GM19468 (cell line): ENCODE results near the gene MIX23.
"Not testable (repeated sequence)": the region's sequence is repeated elsewhere in the genome, so short reads cannot be mapped to it uniquely, and the experiment has no call there.

Source experiments
- ATAC-seq: cut with Tn5 transposase; IDR thresholded peaks from one replicate; pipeline ENCODE4 v1.9.1; 2021; ENCODE audit warnings: mild to moderate bottlenecking, moderate library complexity, moderate number of reproducible peaks; ENCODE audit not compliant: unreplicated experiment; ENCODE audit errors: extremely low read depth

Gene MIX23

GRCh38 chr3:122394173-122394572, 11.1 kb upstream of the MIX23 start:
- ATAC-seq, result no peak

- no peak for ATAC-seq
Measured at GRCh38 chr3:122392868-122393844, 10.1 kb upstream of the MIX23 start.

GRCh38 chr3:122391681-122392446, 8.8 kb upstream of the MIX23 start:
- no peak for ATAC-seq

GRCh38 chr3:122390665-122391064, 7.6 kb upstream of the MIX23 start:
- no peak for ATAC-seq

- no peak for ATAC-seq
Measured at GRCh38 chr3:122389892-122390291, 6.9 kb upstream of the MIX23 start.

GRCh38 chr3:122389197-122389596, 6.2 kb upstream of the MIX23 start:
- no peak for ATAC-seq

- no peak for ATAC-seq
Measured at GRCh38 chr3:122387709-122388108, 4.7 kb upstream of the MIX23 start.

GRCh38 chr3:122383771-122384697, 1.0 kb upstream of the MIX23 start, which contains the start of gene FAM162A:
Gene FAM162A (plus strand): TSS chr3:122384182. CDS start chr3:122384266, 84 bp downstream.
- peak; percentile 91 for ATAC-seq

GRCh38 chr3:122377975-122378374, 5.1 kb downstream of the MIX23 start:
- no peak for ATAC-seq

- no peak for ATAC-seq
Measured at GRCh38 chr3:122374034-122374433, 9.0 kb downstream of the MIX23 start.

- no peak for ATAC-seq
Measured at GRCh38 chr3:122366379-122366749, 16.7 kb downstream of the MIX23 start.

- ATAC-seq, result not testable (repeated sequence)
Measured at GRCh38 chr3:122365582-122366378, 17.3 kb downstream of the MIX23 start.

GRCh38 chr3:122365073-122365472, 18.0 kb downstream of the MIX23 start:
- no peak for ATAC-seq

- no peak for ATAC-seq
Measured at GRCh38 chr3:122364490-122364889, 18.5 kb downstream of the MIX23 start.

GRCh38 chr3:122362026-122362425, 21.0 kb downstream of the MIX23 start:
- ATAC-seq, result no peak

GRCh38 chr3:122358703-122359032, 24.4 kb downstream of the MIX23 start:
- ATAC-seq, result no peak

- no peak for ATAC-seq
Measured at GRCh38 chr3:122357828-122358702, 25.0 kb downstream of the MIX23 start.

- ATAC-seq, result no peak
Measured at GRCh38 chr3:122356402-122356801, 26.6 kb downstream of the MIX23 start.
